Measurements from ENCODE around the gene CLIP3. TPM values are rescaled to one million over a fixed set of nuclear protein-coding genes. Genes with fewer than 3 reads are reported as not detected.

The CLIP3 gene
- total and polyA plus RNA-seq, 9 of the 15 experiments (the other 6 are each of a cell fraction or from before 2014, with no cell fraction given) = 0.01 to 0.50 (median 0.15) TPM; not detected in 1

- TF ChIP-seq ZBTB43 (CRISPR knock-in tag; IDR thresholded peaks at IDR 0.05) (no peak), ZNF263 (CRISPR knock-in tag; IDR thresholded peaks at IDR 0.05; ENCODE audit: borderline replicate concordance) (peak; percentile 69), DNMT1 (IDR thresholded peaks at IDR 0.05) (no peak), SP2 (IDR thresholded peaks at IDR 0.05; ENCODE audit: extremely low read depth, low read depth, low read length, poor library complexity, severe bottlenecking) (peak; percentile 58), KDM4B (IDR thresholded peaks at IDR 0.05; ENCODE audit: borderline replicate concordance in 2 of 2, low read depth in 1 of 2) (peak in 1 of 2 experiments; percentile 49; a peak in 1 of 4 replicates), ARID4B (CRISPR knock-in tag; IDR thresholded peaks at IDR 0.05) (peak; percentile 93), MTF1 (CRISPR knock-in tag; IDR thresholded peaks at IDR 0.05; ENCODE audit: borderline replicate concordance) (no peak), SMARCA4 (IDR thresholded peaks at IDR 0.05) (no peak), MTA1 (IDR thresholded peaks at IDR 0.05; ENCODE audit: borderline replicate concordance) (peak; percentile 37; the same call in 1 of the 2 replicates), ARID3B (CRISPR knock-in tag; IDR thresholded peaks at IDR 0.05; ENCODE audit: borderline replicate concordance) (no peak), E2F6 (IDR thresholded peaks at IDR 0.05; ENCODE audit: borderline replicate concordance in 1 of 2, extremely low read depth in 1 of 2, insufficient read depth in 1 of 2, insufficient read length in 1 of 2, low read depth in 1 of 2, low read length in 1 of 2, poor library complexity in 1 of 2, severe bottlenecking in 1 of 2) (peak; percentile 63 to 77), ELF2 (CRISPR knock-in tag; IDR thresholded peaks at IDR 0.05) (peak; percentile 95), MYC (IDR thresholded peaks at IDR 0.05; ENCODE audit: low read depth, low read length) (peak; percentile 84), MYC (CRISPR knock-in tag; IDR thresholded peaks at IDR 0.05; ENCODE audit: borderline replicate concordance, low read depth) (no peak), L3MBTL2 (IDR thresholded peaks at IDR 0.05) (peak; percentile 93), BACH1 (tag; IDR thresholded peaks at IDR 0.05) (no peak), POLR2A (conservative IDR thresholded peaks at IDR 0.05) (peak; percentile 88), NONO (IDR thresholded peaks at IDR 0.05; ENCODE audit: low read depth in 2 of 2, low read length in 1 of 2) (peak in 1 of 2 experiments; percentile 76; a peak in 2 of 4 replicates)
These were observed 37.4 kb downstream of the CLIP3 start, which contains the start of gene SDHAF1 (continued) for GRCh38 chr19:35995048-35995993.

Data from K562 (cell line).